Measurements from ENCODE around the gene OXNAD1.

OXNAD1 gene

GRCh38 chr3:16236030-16236639 is 28.9 kb upstream of the OXNAD1 start:
- Histone ChIP-seq H3K27me3 (replicated peaks) (no peaks in the 10 kb centered on the region), H3K4me3 (ENCODE audit: low read depth, low read length) (no peak overlapping the region), H3K36me3 (replicated peaks) (no peaks in the 10 kb centered on the region), H3K27ac (no peak overlapping the region)
- TF ChIP-seq CTCF (IDR thresholded peaks at IDR 0.05; ENCODE audit: low read depth, low read length, missing control alignments) = no peak
- in situ Hi-C loops (cut with HindIII; ENCODE audit: low pct_ligation_motif_present, low sequenced_read_pairs) = no loop called here
- DNase-seq = no peak

- in situ Hi-C loops (cut with HindIII; ENCODE audit: low pct_ligation_motif_present, low sequenced_read_pairs) = no loop called here
- Histone ChIP-seq H3K4me3 (ENCODE audit: low read depth, low read length) (no peak overlapping the region), H3K27me3 (replicated peaks) (no peaks in the 10 kb centered on the region), H3K27ac (no peak overlapping the region), H3K36me3 (replicated peaks) (no peaks in the 10 kb centered on the region)
- DNase-seq = no peak
- TF ChIP-seq CTCF (IDR thresholded peaks at IDR 0.05; ENCODE audit: low read depth, low read length, missing control alignments) = no peak
These were observed 28.1 kb upstream of the OXNAD1 start for GRCh38 chr3:16236856-16237393.

GRCh38 chr3:16239086-16239770 is 25.8 kb upstream of the OXNAD1 start:
- in situ Hi-C loops (cut with HindIII; ENCODE audit: low pct_ligation_motif_present, low sequenced_read_pairs) = no loop called here

GRCh38 chr3:16239780-16240179 is 25.2 kb upstream of the OXNAD1 start:
- in situ Hi-C loops (cut with HindIII; ENCODE audit: low pct_ligation_motif_present, low sequenced_read_pairs) = no loop called here
- H3K27me3 ChIP-seq (replicated peaks) = no peaks in the 10 kb centered on the region
- peak overlapping the region; percentile 68 for H3K27ac ChIP-seq

More at GRCh38 chr3:16239086-16239770, 25.8 kb upstream of the OXNAD1 start:
- H3K27me3 ChIP-seq (replicated peaks) = no peaks in the 10 kb centered on the region
- DNase-seq = no peak
- no peak for TF ChIP-seq CTCF (IDR thresholded peaks at IDR 0.05; ENCODE audit: low read depth, low read length, missing control alignments)
- no peaks in the 10 kb centered on the region for H3K36me3 ChIP-seq (replicated peaks)
- no peak overlapping the region for H3K4me3 ChIP-seq (ENCODE audit: low read depth, low read length)
- peak overlapping the region; percentile 68 for H3K27ac ChIP-seq

GRCh38 chr3:16240229-16241023 is 24.6 kb upstream of the OXNAD1 start:
- in situ Hi-C loops (cut with HindIII; ENCODE audit: low pct_ligation_motif_present, low sequenced_read_pairs) = no loop called here
- Histone ChIP-seq H3K27ac (peak overlapping the region; percentile 68), H3K36me3 (replicated peaks) (no peaks in the 10 kb centered on the region), H3K27me3 (replicated peaks) (no peaks in the 10 kb centered on the region), H3K4me3 (ENCODE audit: low read depth, low read length) (no peak overlapping the region)
- DNase-seq = peak; percentile 46
- no peak for TF ChIP-seq CTCF (IDR thresholded peaks at IDR 0.05; ENCODE audit: low read depth, low read length, missing control alignments)

More at GRCh38 chr3:16239780-16240179, 25.2 kb upstream of the OXNAD1 start:
- Histone ChIP-seq H3K4me3 (ENCODE audit: low read depth, low read length) (no peak overlapping the region), H3K36me3 (replicated peaks) (no peaks in the 10 kb centered on the region)
- no peak for DNase-seq
- no peak for TF ChIP-seq CTCF (IDR thresholded peaks at IDR 0.05; ENCODE audit: low read depth, low read length, missing control alignments)
